HG02870 (cell line): ENCODE data around the gene PCBD2.
"Not testable (repeated sequence)": the region's sequence is repeated elsewhere in the genome, so short reads cannot be mapped to it uniquely, and the experiment has no call there.

Experiments used
- ATAC-seq: cut with Tn5 transposase; IDR thresholded peaks from one replicate; pipeline ENCODE4 v1.9.1; 2021; ENCODE audit warnings: mild to moderate bottlenecking, moderate library complexity; ENCODE audit not compliant: unreplicated experiment

Gene PCBD2

DNA sequence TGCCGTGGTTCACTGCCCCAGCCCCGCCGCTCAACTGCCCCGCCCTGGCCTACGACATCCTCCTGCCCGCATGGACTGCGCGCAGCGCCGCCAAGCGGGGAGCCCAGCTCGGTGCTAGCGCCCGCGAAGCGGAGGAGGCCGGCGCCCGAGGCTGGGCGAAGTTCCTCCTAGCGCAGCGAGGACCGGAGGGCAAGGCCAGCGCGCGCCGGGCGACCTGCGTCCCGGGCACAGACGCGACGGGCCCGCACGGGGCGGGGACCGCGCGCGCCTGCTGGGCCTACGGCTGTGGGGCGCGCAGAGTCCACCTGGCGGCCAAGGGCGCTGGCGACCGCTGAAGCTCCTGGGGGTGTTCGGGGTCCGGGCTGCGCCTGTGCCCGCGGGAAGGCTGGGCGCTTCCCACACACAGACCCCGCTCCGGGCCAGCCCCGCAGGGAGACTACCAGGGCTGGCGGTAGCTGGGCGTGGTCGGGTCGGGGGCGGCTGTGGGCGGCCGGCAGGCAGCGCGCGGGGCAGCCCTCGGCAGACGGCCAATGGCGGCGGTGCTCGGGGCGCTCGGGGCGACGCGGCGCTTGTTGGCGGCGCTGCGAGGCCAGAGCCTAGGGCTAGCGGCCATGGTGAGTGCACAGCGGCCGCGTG is at the start of gene PCBD2:
Gene PCBD2, plus strand, starts transcription at position 522 of the 636 bp plus-strand sequence. Its CDS starts 9 bp downstream, at position 531.
- ATAC-seq = peak; percentile 71

DNA sequence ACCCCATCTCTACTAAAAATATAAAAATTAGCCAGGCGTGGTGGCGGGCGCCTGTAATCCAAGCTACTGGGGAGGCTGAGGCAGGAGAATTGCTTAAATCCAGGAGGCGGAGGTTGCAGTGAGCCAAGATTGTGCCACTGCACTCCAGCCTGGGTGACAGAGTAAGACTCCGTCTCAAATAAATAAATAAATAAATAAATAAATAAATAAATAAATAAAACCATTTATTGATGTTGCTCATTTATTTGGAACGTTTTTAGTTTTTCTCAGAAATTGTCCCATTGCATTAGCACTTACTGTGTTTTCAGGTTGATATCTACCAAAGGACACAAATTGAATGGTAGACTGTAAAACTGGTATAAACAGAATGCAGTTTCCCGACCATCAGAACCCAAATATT is 48.5 kb upstream of the PCBD2 start:
- not testable (repeated sequence) for ATAC-seq

DNA sequence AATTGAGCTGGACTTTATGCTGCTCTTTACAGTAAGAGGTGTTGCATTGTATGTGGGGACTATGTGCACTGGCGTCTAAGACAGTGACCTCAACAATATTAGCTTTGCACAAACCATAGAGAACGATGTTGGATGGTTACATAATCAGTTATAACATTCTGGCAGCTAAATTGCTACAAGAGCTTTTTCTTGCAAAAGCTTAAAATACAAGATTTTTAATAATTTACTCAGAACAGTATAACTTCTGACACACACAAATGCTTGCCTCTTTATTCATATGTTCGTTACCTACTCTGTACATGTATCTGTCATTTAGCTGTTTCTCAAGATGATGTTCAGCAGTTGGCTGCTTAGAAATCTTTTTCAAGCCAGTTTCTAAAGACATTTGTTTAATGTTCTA is 47.5 kb upstream of the PCBD2 start:
- ATAC-seq = no peak

- no peak for ATAC-seq
Observed at GRCh38 chr5:134864707-134865106, 40.2 kb upstream of the PCBD2 start.

DNA sequence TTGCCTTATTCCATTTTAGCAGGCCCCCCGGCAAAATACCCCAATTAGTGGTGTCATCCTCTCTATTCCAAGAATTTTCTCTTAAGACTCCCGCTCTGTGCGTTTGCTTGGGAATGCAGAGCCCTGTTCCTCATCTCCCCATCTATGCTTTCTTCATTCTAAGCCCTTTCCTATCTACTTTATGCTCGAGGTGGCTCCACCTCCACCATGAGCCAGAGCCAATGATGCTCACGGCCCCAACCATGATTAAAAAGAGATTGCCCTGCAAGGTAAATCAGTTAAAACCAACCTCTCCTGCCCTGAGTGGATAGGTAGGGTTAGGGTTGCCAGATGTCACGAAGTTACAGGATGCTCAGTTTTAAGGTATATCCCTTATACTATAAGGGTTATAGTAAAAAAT is 31.4 kb upstream of the PCBD2 start:
- no peak for ATAC-seq

GRCh38 chr5:134873987-134874830 is 30.7 kb upstream of the PCBD2 start, which contains the start of gene TXNDC15:
TXNDC15 (plus strand) TSS chr5:134874371; CDS start chr5:134874428, 57 bp downstream.
- ATAC-seq = peak; percentile 72

DNA sequence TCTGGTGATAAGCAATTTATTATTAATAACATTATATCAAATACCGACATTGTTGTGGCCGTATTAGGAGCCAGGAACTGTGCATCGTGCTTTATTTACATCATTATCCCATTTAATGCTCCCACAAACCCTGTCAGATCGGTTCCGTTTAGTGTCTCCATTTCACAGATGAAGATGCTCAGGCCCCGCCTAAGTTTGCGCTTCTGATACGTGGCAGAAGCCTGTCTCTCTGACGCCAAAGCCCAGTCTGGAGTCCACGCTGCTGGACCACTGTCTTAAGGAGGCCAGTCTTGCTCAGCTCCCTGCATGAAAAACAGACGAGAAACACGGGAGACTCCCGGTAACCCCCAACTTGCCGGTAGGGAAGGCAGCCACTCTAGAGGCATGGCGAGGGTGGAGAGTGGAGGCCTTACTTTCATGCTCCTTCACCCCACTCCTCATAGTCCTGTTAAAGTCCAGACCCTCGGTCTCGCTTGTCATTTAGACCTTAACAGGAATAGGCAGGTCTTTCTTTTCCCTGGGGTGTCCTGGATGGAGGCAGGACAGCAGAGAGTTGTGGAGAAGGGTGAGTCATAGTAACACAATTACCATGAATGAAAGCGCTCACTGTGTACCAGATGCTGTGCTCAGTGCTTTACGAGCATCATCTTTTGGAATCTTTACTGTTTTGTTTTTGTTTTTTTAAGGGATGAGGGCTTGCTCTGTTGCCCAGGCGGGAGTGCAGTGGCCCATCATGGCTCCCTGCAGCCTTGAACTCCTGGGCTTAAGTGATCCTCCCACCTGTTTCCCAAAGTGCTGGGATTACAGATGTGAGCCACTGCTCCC is 29.9 kb upstream of the PCBD2 start:
- ATAC-seq = peak; percentile 31

- ATAC-seq = peak; percentile 25
Observed at GRCh38 chr5:134877159-134877558, 27.8 kb upstream of the PCBD2 start.

DNA sequence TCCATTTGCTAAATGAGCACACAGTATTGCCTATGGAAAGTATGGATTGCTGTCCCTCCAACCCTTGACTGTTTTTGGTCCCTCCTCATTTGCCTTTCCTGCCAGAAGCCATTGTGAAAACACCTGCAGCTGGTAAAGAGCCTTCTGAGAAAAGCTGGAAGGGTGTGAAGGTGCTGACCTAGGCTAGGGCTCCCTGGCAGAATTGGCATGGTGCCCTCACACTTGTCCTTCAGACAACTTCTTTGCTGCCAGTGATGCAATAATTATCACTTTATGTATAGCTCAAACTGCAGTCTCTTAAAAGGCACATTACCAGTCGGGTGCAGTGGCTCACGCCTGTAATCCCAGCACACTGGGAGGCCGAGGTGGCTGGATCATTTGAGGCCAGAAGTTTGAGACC is 26.5 kb upstream of the PCBD2 start:
- no peak for ATAC-seq

- ATAC-seq = no peak
Observed at GRCh38 chr5:134879456-134879855, 25.5 kb upstream of the PCBD2 start.

GRCh38 chr5:134880937-134881336 is 24.0 kb upstream of the PCBD2 start:
- ATAC-seq = not testable (repeated sequence)

DNA sequence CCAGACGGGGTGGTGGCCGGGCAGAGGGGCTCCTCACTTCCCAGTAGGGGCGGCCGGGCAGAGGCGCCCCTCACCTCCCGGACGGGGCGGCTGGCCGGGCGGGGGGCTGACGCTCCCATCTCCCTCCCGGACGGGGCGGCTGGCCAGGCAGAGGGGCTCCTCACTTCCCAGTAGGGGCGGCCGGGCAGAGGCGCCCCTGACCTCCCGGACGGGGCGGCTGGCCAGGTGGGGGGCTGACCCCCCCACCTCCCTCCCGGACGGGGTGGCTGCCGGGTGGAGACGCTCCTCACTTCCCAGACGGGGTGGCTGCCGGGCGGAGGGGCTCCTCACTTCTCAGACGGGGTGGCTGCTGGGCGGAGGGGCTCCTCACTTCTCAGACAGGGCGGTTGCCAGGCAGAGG is 23.2 kb upstream of the PCBD2 start:
- not testable (repeated sequence) for ATAC-seq

GRCh38 chr5:134887593-134888159 is 17.3 kb upstream of the PCBD2 start:
- no peak for ATAC-seq

DNA sequence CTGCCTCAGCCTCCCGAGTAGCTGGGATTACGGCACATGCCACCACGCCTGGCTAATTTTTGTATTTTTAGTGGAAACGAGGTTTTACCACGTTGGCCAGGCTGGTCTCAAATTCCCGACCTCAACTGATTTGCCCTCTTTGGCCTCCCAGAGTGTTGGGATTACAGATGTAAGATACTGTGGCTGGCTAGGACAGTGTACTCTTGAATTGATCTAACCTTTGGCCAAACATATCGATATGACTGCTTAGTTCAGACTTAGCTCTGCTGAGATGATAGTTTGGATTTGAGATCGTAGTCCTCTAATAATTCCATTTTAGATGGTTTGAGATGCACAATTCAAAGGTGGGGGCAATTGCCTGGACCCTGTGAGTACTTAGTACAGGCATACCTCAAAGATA is 15.6 kb upstream of the PCBD2 start:
- no peak for ATAC-seq

DNA sequence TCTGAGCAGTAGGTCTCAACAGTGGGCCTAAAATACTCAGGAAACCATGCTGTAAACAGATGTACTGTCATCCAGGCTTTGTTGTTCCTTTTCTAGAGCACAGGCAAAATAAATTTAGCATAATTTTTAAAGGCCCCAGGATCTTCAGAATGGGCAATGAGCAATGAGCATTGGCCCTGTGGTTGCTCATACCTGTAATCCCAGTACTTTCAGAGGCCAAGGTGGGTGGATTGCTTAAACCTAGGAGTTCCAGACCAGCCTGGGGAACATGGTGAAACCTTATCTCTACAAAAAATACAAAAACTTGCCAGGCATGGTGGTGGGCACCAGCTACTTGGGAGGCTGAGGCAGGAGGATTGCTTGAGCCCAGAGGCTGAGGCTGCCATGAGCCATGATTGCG is 13.5 kb upstream of the PCBD2 start:
- ATAC-seq = no peak

- no peak for ATAC-seq
Observed at GRCh38 chr5:134892282-134892681, 12.6 kb upstream of the PCBD2 start.

GRCh38 chr5:134892926-134893325 is 12.0 kb upstream of the PCBD2 start:
- no peak for ATAC-seq

DNA sequence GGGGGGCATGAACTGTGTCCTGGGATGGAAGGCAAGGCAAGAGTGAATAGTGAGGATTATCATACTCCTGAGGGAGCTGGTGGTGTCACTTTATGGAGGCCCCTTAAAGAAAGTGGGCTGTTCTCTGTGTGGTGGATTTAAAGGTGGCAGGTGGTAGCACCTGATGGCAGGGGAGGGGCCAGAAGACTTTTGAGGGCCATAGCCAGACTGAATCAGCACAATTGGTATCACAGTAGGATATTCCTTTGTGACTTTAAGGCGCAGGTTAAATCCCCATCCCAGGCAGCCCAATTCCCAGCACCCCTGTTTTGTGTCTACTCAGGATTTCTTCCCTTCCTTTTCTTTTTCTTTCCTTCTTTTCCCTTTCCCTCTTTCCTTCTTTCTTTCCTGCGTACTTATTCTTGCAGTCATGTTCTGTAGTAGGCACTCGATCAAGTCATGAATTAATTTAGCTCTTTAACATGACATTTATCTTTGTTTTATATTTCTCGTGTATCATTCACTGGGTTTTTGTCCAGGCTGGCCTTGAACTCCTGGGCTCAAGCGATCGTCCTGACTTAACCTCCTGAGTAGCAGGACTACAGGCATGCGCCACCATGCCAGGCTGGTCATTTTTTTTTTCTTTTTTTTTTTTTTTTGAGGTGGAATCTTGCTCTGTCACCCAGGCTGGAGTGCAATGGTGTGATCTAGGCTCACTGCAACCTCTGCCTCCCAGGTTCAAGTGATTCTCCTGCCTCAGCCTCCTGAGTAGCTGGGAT is 11.0 kb upstream of the PCBD2 start:
- ATAC-seq = no peak

DNA sequence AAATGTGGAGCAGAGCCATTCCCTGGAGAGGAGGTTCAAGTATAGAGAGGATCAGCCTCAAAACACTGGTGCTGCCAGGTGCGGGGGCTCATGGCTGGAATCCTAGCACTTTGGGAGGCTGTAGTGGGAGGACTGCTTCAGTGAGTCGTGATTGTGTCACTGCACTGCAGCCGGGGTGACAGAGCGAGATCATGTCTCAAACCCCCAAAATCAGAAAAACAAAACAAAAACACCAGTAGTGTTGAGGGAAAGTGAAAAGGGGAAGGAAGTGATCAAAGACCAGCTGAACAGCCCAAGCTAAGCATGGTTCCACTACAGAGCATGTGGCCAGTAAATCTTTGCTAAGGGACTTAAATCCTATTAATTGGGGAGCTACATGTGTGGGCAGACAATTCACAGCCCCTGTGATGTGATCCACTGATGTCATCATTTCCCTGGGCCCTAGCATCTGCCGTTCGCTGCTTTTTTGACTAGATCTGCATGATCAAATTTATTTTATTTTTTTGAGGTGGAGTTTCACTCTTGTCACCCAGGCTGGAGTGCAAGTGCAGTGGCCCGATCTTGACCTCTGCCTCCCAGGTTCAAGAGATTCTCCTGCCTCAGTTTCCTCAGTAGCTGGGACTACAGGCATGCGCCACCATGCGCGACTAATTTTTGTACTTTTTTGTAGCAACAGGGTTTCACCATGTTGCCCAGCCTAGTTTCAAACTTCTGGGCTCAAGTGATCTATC is 2.7 kb upstream of the PCBD2 start:
- ATAC-seq = peak; percentile 28
